ENCODE results near the gene PRAMEF11.

DNA sequence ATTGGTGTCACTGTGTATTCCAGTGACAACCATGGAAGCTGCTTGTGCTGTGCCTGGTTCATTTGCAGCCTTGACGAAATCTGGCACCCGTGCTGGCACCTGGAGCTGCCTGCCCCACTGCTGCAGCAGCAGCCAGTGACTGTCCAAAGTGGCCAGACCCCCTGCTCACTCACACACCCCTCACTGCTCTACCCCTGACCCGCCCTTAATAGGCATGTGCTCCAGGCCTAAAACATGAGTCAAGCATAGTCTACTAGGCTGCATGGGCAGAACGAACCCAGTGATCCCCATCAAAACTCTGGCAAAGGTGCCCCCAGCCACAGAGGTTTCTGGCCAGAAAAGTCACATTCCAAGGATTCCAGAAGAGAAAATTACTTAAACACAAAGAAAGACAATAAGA, 32.3 kb downstream of the PRAMEF11 start:
- TF ChIP-seq, protein P1, sequence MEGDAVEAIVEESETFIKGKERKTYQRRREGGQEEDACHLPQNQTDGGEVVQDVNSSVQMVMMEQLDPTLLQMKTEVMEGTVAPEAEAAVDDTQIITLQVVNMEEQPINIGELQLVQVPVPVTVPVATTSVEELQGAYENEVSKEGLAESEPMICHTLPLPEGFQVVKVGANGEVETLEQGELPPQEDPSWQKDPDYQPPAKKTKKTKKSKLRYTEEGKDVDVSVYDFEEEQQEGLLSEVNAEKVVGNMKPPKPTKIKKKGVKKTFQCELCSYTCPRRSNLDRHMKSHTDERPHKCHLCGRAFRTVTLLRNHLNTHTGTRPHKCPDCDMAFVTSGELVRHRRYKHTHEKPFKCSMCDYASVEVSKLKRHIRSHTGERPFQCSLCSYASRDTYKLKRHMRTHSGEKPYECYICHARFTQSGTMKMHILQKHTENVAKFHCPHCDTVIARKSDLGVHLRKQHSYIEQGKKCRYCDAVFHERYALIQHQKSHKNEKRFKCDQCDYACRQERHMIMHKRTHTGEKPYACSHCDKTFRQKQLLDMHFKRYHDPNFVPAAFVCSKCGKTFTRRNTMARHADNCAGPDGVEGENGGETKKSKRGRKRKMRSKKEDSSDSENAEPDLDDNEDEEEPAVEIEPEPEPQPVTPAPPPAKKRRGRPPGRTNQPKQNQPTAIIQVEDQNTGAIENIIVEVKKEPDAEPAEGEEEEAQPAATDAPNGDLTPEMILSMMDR (IDR thresholded peaks at IDR 0.05; ENCODE audit: low read depth, low read length, poor library complexity, severe bottlenecking), result no peak
- TF ChIP-seq EZH2phosphoT487 (IDR thresholded peaks at IDR 0.05; ENCODE audit: borderline replicate concordance, low read length), result no peak

Data from DOHH2 (cell line).